HepG2 (cell line): Measurements from ENCODE around the gene NBEA.
"Not testable (repeated sequence)": the region's sequence is repeated elsewhere in the genome, so short reads cannot be mapped to it uniquely, and the experiment has no call there.

Experiments used
- MATR3 ChIP-seq: sonication (generic); formaldehyde crosslinking; IDR thresholded peaks from 2 replicates; pipeline ENCODE4 v1.4.0; 2020; ENCODE audit warnings: missing genetic modification reagents
- SNAPC2 ChIP-seq: sonication (generic); formaldehyde crosslinking; IDR thresholded peaks from 2 replicates; pipeline ENCODE4 v1.8.1; 2022; ENCODE audit warnings: mild to moderate bottlenecking, missing genetic modification reagents
- ZNF619 ChIP-seq: sonication (generic); formaldehyde crosslinking; IDR thresholded peaks from 2 replicates; pipeline ENCODE4 v1.4.0; 2020; ENCODE audit warnings: mild to moderate bottlenecking, missing genetic modification reagents
- TF ChIP-seq, protein P1 (sequence below): sonication (generic); formaldehyde crosslinking; IDR thresholded peaks from 2 replicates; pipeline ENCODE4 v1.5.0; 2020; ENCODE audit warnings: mild to moderate bottlenecking, missing genetic modification reagents, moderate library complexity
- TF ChIP-seq, protein P2 (sequence below): sonication (generic); formaldehyde crosslinking; conservative IDR thresholded peaks from 2 replicates; pipeline ENCODE4 v1.5.0; 2020; ENCODE audit warnings: missing genetic modification reagents
- TF ChIP-seq, protein P3 (sequence below): sonication (generic); formaldehyde crosslinking; IDR thresholded peaks from 2 replicates; pipeline ENCODE4 v1.4.0; 2020; ENCODE audit warnings: missing genetic modification reagents
- TF ChIP-seq, protein P4 (sequence below): sonication (generic); formaldehyde crosslinking; IDR thresholded peaks from 2 replicates; pipeline ENCODE4 v1.5.1; 2020; ENCODE audit warnings: mild to moderate bottlenecking, missing genetic modification reagents, moderate library complexity

DNA sequence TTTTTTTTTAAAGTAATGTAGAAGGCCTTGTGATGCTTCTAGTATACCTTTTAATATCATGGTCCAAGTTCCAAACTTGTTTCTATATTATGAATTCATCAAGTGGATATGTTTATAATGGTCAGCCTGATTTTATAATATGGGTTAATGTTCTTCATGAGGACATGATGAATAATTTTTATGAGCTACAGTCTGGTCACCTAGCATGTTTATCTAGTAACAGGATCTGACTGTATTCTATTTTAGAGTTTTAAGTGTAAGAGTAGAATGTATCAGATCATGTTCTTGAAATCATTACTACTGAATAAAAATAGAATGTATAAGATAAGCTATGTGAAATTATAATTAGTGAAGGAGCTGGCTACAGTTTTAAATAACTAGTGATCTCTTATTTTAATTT, 164.7 kb downstream of the NBEA start:
- TF ChIP-seq, protein P1, sequence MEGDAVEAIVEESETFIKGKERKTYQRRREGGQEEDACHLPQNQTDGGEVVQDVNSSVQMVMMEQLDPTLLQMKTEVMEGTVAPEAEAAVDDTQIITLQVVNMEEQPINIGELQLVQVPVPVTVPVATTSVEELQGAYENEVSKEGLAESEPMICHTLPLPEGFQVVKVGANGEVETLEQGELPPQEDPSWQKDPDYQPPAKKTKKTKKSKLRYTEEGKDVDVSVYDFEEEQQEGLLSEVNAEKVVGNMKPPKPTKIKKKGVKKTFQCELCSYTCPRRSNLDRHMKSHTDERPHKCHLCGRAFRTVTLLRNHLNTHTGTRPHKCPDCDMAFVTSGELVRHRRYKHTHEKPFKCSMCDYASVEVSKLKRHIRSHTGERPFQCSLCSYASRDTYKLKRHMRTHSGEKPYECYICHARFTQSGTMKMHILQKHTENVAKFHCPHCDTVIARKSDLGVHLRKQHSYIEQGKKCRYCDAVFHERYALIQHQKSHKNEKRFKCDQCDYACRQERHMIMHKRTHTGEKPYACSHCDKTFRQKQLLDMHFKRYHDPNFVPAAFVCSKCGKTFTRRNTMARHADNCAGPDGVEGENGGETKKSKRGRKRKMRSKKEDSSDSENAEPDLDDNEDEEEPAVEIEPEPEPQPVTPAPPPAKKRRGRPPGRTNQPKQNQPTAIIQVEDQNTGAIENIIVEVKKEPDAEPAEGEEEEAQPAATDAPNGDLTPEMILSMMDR (CRISPR knock-in tag) = not testable (repeated sequence)
- TF ChIP-seq MATR3, ZNF619, SNAPC2 (CRISPR knock-in tag): not testable (repeated sequence)
- TF ChIP-seq, protein P2, sequence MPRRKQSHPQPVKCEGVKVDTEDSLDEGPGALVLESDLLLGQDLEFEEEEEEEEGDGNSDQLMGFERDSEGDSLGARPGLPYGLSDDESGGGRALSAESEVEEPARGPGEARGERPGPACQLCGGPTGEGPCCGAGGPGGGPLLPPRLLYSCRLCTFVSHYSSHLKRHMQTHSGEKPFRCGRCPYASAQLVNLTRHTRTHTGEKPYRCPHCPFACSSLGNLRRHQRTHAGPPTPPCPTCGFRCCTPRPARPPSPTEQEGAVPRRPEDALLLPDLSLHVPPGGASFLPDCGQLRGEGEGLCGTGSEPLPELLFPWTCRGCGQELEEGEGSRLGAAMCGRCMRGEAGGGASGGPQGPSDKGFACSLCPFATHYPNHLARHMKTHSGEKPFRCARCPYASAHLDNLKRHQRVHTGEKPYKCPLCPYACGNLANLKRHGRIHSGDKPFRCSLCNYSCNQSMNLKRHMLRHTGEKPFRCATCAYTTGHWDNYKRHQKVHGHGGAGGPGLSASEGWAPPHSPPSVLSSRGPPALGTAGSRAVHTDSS (CRISPR knock-in tag) = not testable (repeated sequence)
- TF ChIP-seq, protein P3, sequence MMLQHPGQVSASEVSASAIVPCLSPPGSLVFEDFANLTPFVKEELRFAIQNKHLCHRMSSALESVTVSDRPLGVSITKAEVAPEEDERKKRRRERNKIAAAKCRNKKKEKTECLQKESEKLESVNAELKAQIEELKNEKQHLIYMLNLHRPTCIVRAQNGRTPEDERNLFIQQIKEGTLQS = not testable (repeated sequence)
- TF ChIP-seq, protein P4, sequence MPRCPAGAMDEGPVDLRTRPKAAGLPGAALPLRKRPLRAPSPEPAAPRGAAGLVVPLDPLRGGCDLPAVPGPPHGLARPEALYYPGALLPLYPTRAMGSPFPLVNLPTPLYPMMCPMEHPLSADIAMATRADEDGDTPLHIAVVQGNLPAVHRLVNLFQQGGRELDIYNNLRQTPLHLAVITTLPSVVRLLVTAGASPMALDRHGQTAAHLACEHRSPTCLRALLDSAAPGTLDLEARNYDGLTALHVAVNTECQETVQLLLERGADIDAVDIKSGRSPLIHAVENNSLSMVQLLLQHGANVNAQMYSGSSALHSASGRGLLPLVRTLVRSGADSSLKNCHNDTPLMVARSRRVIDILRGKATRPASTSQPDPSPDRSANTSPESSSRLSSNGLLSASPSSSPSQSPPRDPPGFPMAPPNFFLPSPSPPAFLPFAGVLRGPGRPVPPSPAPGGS (CRISPR knock-in tag) = not testable (repeated sequence)
